Liver (tissue), 9 donors: ENCODE results near the gene NDUFAF2. TPM values are rescaled to one million over a fixed set of nuclear protein-coding genes. Genes with fewer than 3 reads are reported as not detected.

Experiments
- DNase-seq: peaks from one replicate; pipeline ENCODE4 v3.0.0-alpha.2; 2017; ENCODE audit warnings: low spot score
- H3K27ac ChIP-seq, 2 donors: one replicate each; pipeline ENCODE4 v1.7.0; 2013; ENCODE audit warnings: inconsistent platforms in 2 of 2, low read length in 2 of 2, control low read depth in 1 of 2, low read depth in 1 of 2, mild to moderate bottlenecking in 1 of 2
- H3K27me3 ChIP-seq, 4 donors: one replicate each; pipeline versions ENCODE4 v1.6.1 to v1.7.0; 2013; ENCODE audit warnings: low read length in 3 of 4, inconsistent platforms in 1 of 4, mild to moderate bottlenecking in 1 of 4, moderate library complexity in 1 of 4; ENCODE audit not compliant: control insufficient read depth in 4 of 4, insufficient read depth in 4 of 4
- H3K36me3 ChIP-seq, 4 donors: one replicate each; pipeline versions ENCODE4 v1.6.1 to v1.7.0; 2013; ENCODE audit warnings: low read length in 3 of 4, mild to moderate bottlenecking in 3 of 4, low read depth in 1 of 4, moderate library complexity in 1 of 4; ENCODE audit not compliant: control insufficient read depth in 4 of 4, insufficient read depth in 3 of 4
- H3K4me1 ChIP-seq, 4 donors: one replicate each; pipeline versions ENCODE4 v1.6.1 to v1.7.0; 2013; ENCODE audit warnings: low read length in 3 of 4, mild to moderate bottlenecking in 3 of 4, moderate library complexity in 1 of 4; ENCODE audit not compliant: control insufficient read depth in 4 of 4, insufficient read depth in 4 of 4
- H3K4me3 ChIP-seq, 3 donors: one replicate each; pipeline versions ENCODE4 v1.6.1 to v1.7.0; 2013; ENCODE audit warnings: low read length in 3 of 3, control low read depth in 1 of 3, low read depth in 1 of 3, mild to moderate bottlenecking in 1 of 3
- H3K9ac ChIP-seq, 2 donors: one replicate each; pipeline ENCODE4 v1.7.0; 2013; ENCODE audit warnings: low read length in 2 of 2, mild to moderate bottlenecking in 2 of 2, moderate library complexity in 2 of 2, control low read depth in 1 of 2, low read depth in 1 of 2
- H3K9me3 ChIP-seq, 4 donors: one replicate each; pipeline versions ENCODE4 v1.6.1 to v1.7.0; 2013; ENCODE audit warnings: low read length in 3 of 4; ENCODE audit not compliant: control insufficient read depth in 4 of 4
- ATF3 ChIP-seq: IDR thresholded peaks from 2 replicates; pipeline ENCODE4 v1.6.1; 2016; ENCODE audit warnings: antibody characterized with exemption
- CTCF ChIP-seq: fragments of 150-350 bp; IDR thresholded peaks from 2 replicates; pipeline ENCODE4 v1.5.1; 2017; ENCODE audit warnings: improper control_type of control experiment, low read depth, low read length; ENCODE audit not compliant: missing input control
- EGR1 ChIP-seq, 2 donors: IDR thresholded peaks; 2 replicates each; pipeline ENCODE4 v1.6.1; 2016 to 2018; ENCODE audit warnings: antibody characterized with exemption in 2 of 2, low read depth in 2 of 2
- FOXA1 ChIP-seq: IDR thresholded peaks from 2 replicates; pipeline ENCODE4 v1.6.1; 2016; ENCODE audit warnings: antibody characterized with exemption
- FOXA2 ChIP-seq: IDR thresholded peaks from 2 replicates; pipeline ENCODE4 v1.6.1; 2016; ENCODE audit warnings: antibody characterized with exemption
- GABPA ChIP-seq, 2 donors: IDR thresholded peaks in 1 of 2; conservative IDR thresholded peaks in 1 of 2; 2 replicates each; pipeline ENCODE4 v1.6.1; 2016; ENCODE audit warnings: antibody characterized with exemption in 2 of 2, mild to moderate bottlenecking in 1 of 2, moderate library complexity in 1 of 2
- HNF4A ChIP-seq, 2 donors: conservative IDR thresholded peaks; 2 replicates each; pipeline ENCODE4 v1.6.1; 2016; ENCODE audit warnings: antibody characterized with exemption in 2 of 2, mild to moderate bottlenecking in 2 of 2
- HNF4G ChIP-seq: IDR thresholded peaks from 2 replicates; pipeline ENCODE4 v1.6.1; 2016; ENCODE audit warnings: antibody characterized with exemption
- JUND ChIP-seq, 2 donors: IDR thresholded peaks; 2 replicates each; pipeline ENCODE4 v1.6.1; 2016; ENCODE audit warnings: antibody characterized with exemption in 2 of 2
- MAX ChIP-seq: IDR thresholded peaks from 2 replicates; pipeline ENCODE4 v1.6.1; 2016; ENCODE audit warnings: antibody characterized with exemption
- NR2F2 ChIP-seq: IDR thresholded peaks from 2 replicates; pipeline ENCODE4 v1.6.1; 2016; ENCODE audit warnings: antibody characterized with exemption
- RAD21 ChIP-seq, 2 donors: IDR thresholded peaks; 2 replicates each; pipeline ENCODE4 v1.6.1; 2016; ENCODE audit warnings: antibody characterized with exemption in 2 of 2, mild to moderate bottlenecking in 2 of 2
- REST ChIP-seq: IDR thresholded peaks from 2 replicates; pipeline ENCODE4 v1.6.1; 2016; ENCODE audit warnings: antibody characterized with exemption, mild to moderate bottlenecking
- RXRA ChIP-seq, 2 donors: IDR thresholded peaks; 2 replicates each; pipeline ENCODE4 v1.6.1; 2017 to 2018; ENCODE audit warnings: antibody characterized with exemption in 2 of 2, mild to moderate bottlenecking in 1 of 2
- SP1 ChIP-seq: IDR thresholded peaks from 2 replicates; pipeline ENCODE4 v1.6.1; 2018; ENCODE audit warnings: antibody characterized with exemption, mild to moderate bottlenecking
- TAF1 ChIP-seq: conservative IDR thresholded peaks from 2 replicates; pipeline ENCODE4 v1.6.1; 2016; ENCODE audit warnings: antibody characterized with exemption, mild to moderate bottlenecking
- YY1 ChIP-seq: IDR thresholded peaks from 2 replicates; pipeline ENCODE4 v1.6.1; 2016; ENCODE audit warnings: antibody characterized with exemption, mild to moderate bottlenecking
- ZBTB33 ChIP-seq: IDR thresholded peaks from 2 replicates; pipeline ENCODE4 v1.6.1; 2016; ENCODE audit warnings: antibody characterized with exemption
- polyA plus RNA-seq, 2 donors: library from polyadenylated mRNA; stranded (reverse) in 1 of 2; unstranded in 1 of 2; fragments of 200-250 nt in 1 of 2; fragments of >200 nt in 1 of 2; fragmentation: Nextera tagmentation in 1 of 2; extraction: Ambion mirVana in 1 of 2; gene quantifications; one replicate each; pipeline versions ENCODE4 v1.2.1 to v1.2.3, GENCODE V29; 2013 to 2015
- total RNA-seq, 2 donors: library from RNA; depleted of rRNA; stranded (reverse); fragments of >200 nt; gene quantifications; one replicate each; pipeline ENCODE4 v1.2.3, GENCODE V29; 2014
- donor health status: healthy.
- donor health status: healthy.
- donor health status: healthy.
- donor health status: healthy.
- donor health status: healthy.

The NDUFAF2 gene
- total and polyA plus RNA-seq, 4 donors: 4.3 to 21.3 (median 12.5) TPM

GRCh38 chr5:61000887-61001286, 55.9 kb downstream of the NDUFAF2 start:
- no peak for TF ChIP-seq RAD21 (IDR thresholded peaks at IDR 0.05)
- no peak for TF ChIP-seq EGR1 (IDR thresholded peaks at IDR 0.05; ENCODE audit: low read depth in 2 of 2)
- no peak for TF ChIP-seq YY1
- TF ChIP-seq NR2F2: no peak
- TF ChIP-seq REST: no peak
- TF ChIP-seq ZBTB33: no peak
- TF ChIP-seq JUND (IDR thresholded peaks at IDR 0.05): no peak
- TF ChIP-seq SP1: no peak
- no peak for TF ChIP-seq ATF3
- no peak for TF ChIP-seq HNF4G
- TF ChIP-seq CTCF: no peak
- TF ChIP-seq HNF4A (conservative IDR thresholded peaks at IDR 0.05): no peak
- TF ChIP-seq GABPA (IDR thresholded peaks at IDR 0.05 in 1 of 2, conservative IDR thresholded peaks at IDR 0.05 in 1 of 2): no peak
- TF ChIP-seq RXRA (IDR thresholded peaks at IDR 0.05): no peak
- no peak for TF ChIP-seq FOXA2
- TF ChIP-seq MAX: no peak
- TF ChIP-seq FOXA1: no peak
- no peak for TF ChIP-seq TAF1
- no peak overlapping the region for H3K27ac ChIP-seq
- H3K9ac ChIP-seq: no peak overlapping the region
- no peak overlapping the region for H3K4me3 ChIP-seq
- H3K36me3 ChIP-seq: no peaks in the 10 kb centered on the region
- no peaks in the 10 kb centered on the region for H3K9me3 ChIP-seq
- DNase-seq: no peak
- H3K27me3 ChIP-seq: no peaks in the 10 kb centered on the region
- H3K4me1 ChIP-seq: peaks cover 0 to 2% (median 0%) of the 10 kb centered on the region in 4 donors
